ENCODE data around the gene ADD3.

GRCh38 chr10:109993551-109994330 lies 14.0 kb upstream of the ADD3 start:
- TF ChIP-seq CTCF (IDR thresholded peaks at IDR 0.05) (no peak), POLR2A (IDR thresholded peaks at IDR 0.05) (no peak)

Measured in right lobe of liver (tissue), 4 donors.